CD4-positive, alpha-beta T cell treated with Interleukin-15 for 4 hours (primary cell): ENCODE results near the gene MFN2.
"Not testable (repeated sequence)": the region's sequence is repeated elsewhere in the genome, so short reads cannot be mapped to it uniquely, and the experiment has no call there.

Experiments used
- DNase-seq: peaks from one replicate; pipeline ENCODE4 v3.0.0-alpha.2; 2020; ENCODE audit warnings: low spot score

MFN2 gene

GRCh38 chr1:11979851-11980675, at the start of gene MFN2:
Gene MFN2, plus strand, starts transcription at chr1:11980444. Its CDS starts 8,725 bp downstream, at chr1:11989169.
- peak; percentile 90 for DNase-seq

- DNase-seq = no peak
Measured at GRCh38 chr1:11930571-11931445, 49.4 kb upstream of the MFN2 start.

GRCh38 chr1:11931845-11932244, 48.4 kb upstream of the MFN2 start:
- DNase-seq = no peak

GRCh38 chr1:11934302-11935056, 45.8 kb upstream of the MFN2 start, which contains the start of gene PLOD1:
Gene PLOD1, plus strand, starts transcription at chr1:11934717. Its CDS starts 63 bp downstream, at chr1:11934780.
- peak; percentile 86 for DNase-seq

GRCh38 chr1:11935057-11935412, 45.2 kb upstream of the MFN2 start:
- no peak for DNase-seq

GRCh38 chr1:11935733-11936132, 44.5 kb upstream of the MFN2 start:
- not testable (repeated sequence) for DNase-seq

- DNase-seq = no peak
Measured at GRCh38 chr1:11938722-11939526, 41.3 kb upstream of the MFN2 start.

GRCh38 chr1:11939794-11940193, 40.5 kb upstream of the MFN2 start:
- DNase-seq = not testable (repeated sequence)

GRCh38 chr1:11940260-11940921, 39.9 kb upstream of the MFN2 start:
- DNase-seq = no peak

- DNase-seq = no peak
Measured at GRCh38 chr1:11942280-11942679, 38.0 kb upstream of the MFN2 start.

GRCh38 chr1:11943619-11944018, 36.6 kb upstream of the MFN2 start:
- DNase-seq = no peak

GRCh38 chr1:11944358-11944931, 35.8 kb upstream of the MFN2 start:
- DNase-seq = no peak

- no peak for DNase-seq
Measured at GRCh38 chr1:11946647-11947046, 33.6 kb upstream of the MFN2 start.

- no peak for DNase-seq
Measured at GRCh38 chr1:11948822-11949458, 31.3 kb upstream of the MFN2 start.

GRCh38 chr1:11951901-11952300, 28.3 kb upstream of the MFN2 start:
- no peak for DNase-seq

- DNase-seq = peak; percentile 7
Measured at GRCh38 chr1:11952455-11953109, 27.7 kb upstream of the MFN2 start.

GRCh38 chr1:11955221-11955620, 25.0 kb upstream of the MFN2 start:
- DNase-seq = no peak

- no peak for DNase-seq
Measured at GRCh38 chr1:11957398-11957797, 22.8 kb upstream of the MFN2 start.

GRCh38 chr1:11957897-11958296, 22.3 kb upstream of the MFN2 start:
- no peak for DNase-seq
